ENCODE results near the gene OR1L8.
"Not testable (repeated sequence)": the region's sequence is repeated elsewhere in the genome, so short reads cannot be mapped to it uniquely, and the experiment has no call there.

Gene OR1L8

DNA sequence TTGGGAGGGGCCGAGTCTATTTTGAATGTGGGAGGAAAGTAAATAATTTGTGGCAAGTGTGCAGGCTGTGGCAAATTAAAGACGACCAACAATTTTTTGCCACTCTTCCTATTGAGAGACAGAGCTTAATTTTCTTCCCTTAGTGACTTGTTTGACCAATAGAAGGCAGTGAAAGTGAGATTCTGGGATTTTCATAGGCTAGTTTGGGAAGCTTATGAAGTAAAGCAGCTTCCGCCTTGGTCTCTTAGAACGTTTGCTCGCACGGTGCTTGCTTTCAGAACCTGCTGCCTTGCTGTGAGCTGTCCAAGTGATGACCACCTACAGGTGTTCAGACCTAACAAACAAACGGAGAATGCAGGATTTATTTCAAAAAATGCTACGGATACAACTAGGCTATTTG lies 37.0 kb downstream of the OR1L8 start:
- DNase-seq (ENCODE audit: low spot score in 2 of 2): no peak
- peaks cover 6% of the 10 kb centered on the region for H3K9me3 Mint-ChIP-seq
- no peak overlapping the region for H3K4me3 Mint-ChIP-seq
- H3K4me1 Mint-ChIP-seq: no peaks in the 10 kb centered on the region
- no peaks in the 10 kb centered on the region for H3K36me3 Mint-ChIP-seq
- peaks cover 4% of the 10 kb centered on the region for H3K27me3 Mint-ChIP-seq
- no peak overlapping the region for H3K27ac Mint-ChIP-seq
- no peak for ATAC-seq (ENCODE audit: low read depth)

- no peaks in the 10 kb centered on the region for H3K36me3 Mint-ChIP-seq
- ATAC-seq (ENCODE audit: low read depth) (no peak), DNase-seq (ENCODE audit: low spot score in 2 of 2) (no peak)
- no peaks in the 10 kb centered on the region for H3K4me1 Mint-ChIP-seq
- no peak overlapping the region for H3K27ac Mint-ChIP-seq
- H3K9me3 Mint-ChIP-seq: peaks cover 3% of the 10 kb centered on the region
- peaks cover 3% of the 10 kb centered on the region for H3K27me3 Mint-ChIP-seq
- no peak overlapping the region for H3K4me3 Mint-ChIP-seq
Observed at GRCh38 chr9:122538757-122539156, 44.4 kb downstream of the OR1L8 start.

- H3K27ac Mint-ChIP-seq; H3K4me1 Mint-ChIP-seq; H3K4me3 Mint-ChIP-seq; H3K9me3 Mint-ChIP-seq; H3K36me3 Mint-ChIP-seq; DNase-seq (ENCODE audit: low spot score in 2 of 2); H3K27me3 Mint-ChIP-seq; ATAC-seq (ENCODE audit: low read depth): not testable (repeated sequence)
Observed at GRCh38 chr9:122537066-122537465, 46.1 kb downstream of the OR1L8 start.

GRCh38 chr9:122536134-122536533 lies 47.0 kb downstream of the OR1L8 start:
- Mint-ChIP-seq H3K27me3 (peaks cover 7% of the 10 kb centered on the region), H3K9me3 (peaks cover 3% of the 10 kb centered on the region), H3K4me1 (no peaks in the 10 kb centered on the region), H3K4me3 (no peak overlapping the region), H3K27ac (no peak overlapping the region), H3K36me3 (no peaks in the 10 kb centered on the region)
- ATAC-seq (ENCODE audit: low read depth) (no peak), DNase-seq (ENCODE audit: low spot score in 2 of 2) (no peak)

GRCh38 chr9:122531157-122531556 lies 52.0 kb downstream of the OR1L8 start:
- H3K36me3 Mint-ChIP-seq; H3K27ac Mint-ChIP-seq; H3K9me3 Mint-ChIP-seq; H3K4me3 Mint-ChIP-seq; DNase-seq (ENCODE audit: low spot score in 2 of 2); ATAC-seq (ENCODE audit: low read depth); H3K4me1 Mint-ChIP-seq: not testable (repeated sequence)
- H3K27me3 Mint-ChIP-seq: peaks cover 16% of the 10 kb centered on the region

GRCh38 chr9:122527193-122527592 lies 56.0 kb downstream of the OR1L8 start, which contains the start of gene OR1N1:
Gene OR1N1, minus strand, starts transcription at chr9:122527293. Its CDS starts 0 bp downstream, at chr9:122527293.
- ATAC-seq (ENCODE audit: low read depth) (no peak), DNase-seq (ENCODE audit: low spot score in 2 of 2) (no peak)
- peaks cover 15% of the 10 kb centered on the region for H3K27me3 Mint-ChIP-seq
- no peak within 1 kb of the TSS for H3K4me3 Mint-ChIP-seq
- no peak within 1 kb of the TSS for H3K27ac Mint-ChIP-seq
- H3K36me3 Mint-ChIP-seq: no peaks in the 10 kb centered on the region
- no peaks in the 10 kb centered on the region for H3K4me1 Mint-ChIP-seq
- H3K9me3 Mint-ChIP-seq: no peaks in the 10 kb centered on the region

DNA sequence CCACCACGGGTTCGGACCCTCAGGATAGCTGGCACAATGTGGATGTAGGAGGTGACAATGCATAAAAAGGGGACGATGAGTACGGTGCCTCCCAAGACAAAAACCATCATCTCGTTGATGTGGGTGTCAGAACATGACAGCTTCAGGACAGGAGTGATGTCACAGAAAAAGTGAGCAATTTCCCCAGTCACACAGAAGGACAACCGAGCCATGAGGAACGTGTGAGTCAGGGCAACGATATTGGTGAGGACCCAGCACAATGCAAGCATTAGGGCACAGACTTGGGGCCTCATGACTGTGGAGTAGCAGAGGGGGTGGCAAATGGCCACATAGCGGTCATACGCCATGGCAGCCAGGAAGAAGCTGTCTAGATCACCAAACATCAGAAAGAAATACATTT lies 56.6 kb downstream of the OR1L8 start:
- no peak overlapping the region for H3K27ac Mint-ChIP-seq
- no peaks in the 10 kb centered on the region for H3K4me1 Mint-ChIP-seq
- H3K27me3 Mint-ChIP-seq: peaks cover 15% of the 10 kb centered on the region
- no peak for DNase-seq (ENCODE audit: low spot score in 2 of 2)
- H3K36me3 Mint-ChIP-seq: no peaks in the 10 kb centered on the region
- H3K9me3 Mint-ChIP-seq: no peaks in the 10 kb centered on the region
- ATAC-seq (ENCODE audit: low read depth): no peak
- H3K4me3 Mint-ChIP-seq: no peak overlapping the region

DNA sequence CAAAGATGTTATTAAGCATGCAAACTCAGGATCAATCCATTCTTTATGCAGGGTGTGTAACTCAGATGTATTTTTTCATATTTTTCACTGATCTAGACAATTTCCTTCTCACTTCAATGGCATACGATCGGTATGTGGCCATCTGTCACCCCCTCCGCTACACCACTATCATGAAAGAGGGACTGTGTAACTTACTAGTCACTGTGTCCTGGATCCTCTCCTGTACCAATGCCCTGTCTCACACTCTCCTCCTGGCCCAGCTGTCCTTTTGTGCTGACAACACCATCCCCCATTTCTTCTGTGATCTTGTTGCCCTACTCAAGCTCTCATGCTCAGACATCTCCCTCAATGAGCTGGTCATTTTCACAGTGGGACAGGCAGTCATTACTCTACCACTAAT lies 63.8 kb downstream of the OR1L8 start:
- Mint-ChIP-seq H3K4me1 (no peaks in the 10 kb centered on the region), H3K9me3 (no peaks in the 10 kb centered on the region), H3K4me3 (no peak overlapping the region), H3K36me3 (no peaks in the 10 kb centered on the region), H3K27ac (no peak overlapping the region), H3K27me3 (peaks cover 7% of the 10 kb centered on the region)
- ATAC-seq (ENCODE audit: low read depth) (no peak), DNase-seq (ENCODE audit: low spot score in 2 of 2) (no peak)

- Mint-ChIP-seq H3K36me3 (no peaks in the 10 kb centered on the region), H3K9me3 (no peaks in the 10 kb centered on the region), H3K4me3 (no peak within 1 kb of the TSS), H3K27ac (no peak within 1 kb of the TSS), H3K27me3 (peaks cover 7% of the 10 kb centered on the region), H3K4me1 (no peaks in the 10 kb centered on the region)
- no peak for DNase-seq (ENCODE audit: low spot score in 2 of 2)
- no peak for ATAC-seq (ENCODE audit: low read depth)
Observed at GRCh38 chr9:122518841-122519240, 64.3 kb downstream of the OR1L8 start, which contains the start of gene OR1J4. Gene OR1J4, plus strand, starts transcription at chr9:122519141. Its CDS starts 0 bp downstream, at chr9:122519141.

DNA sequence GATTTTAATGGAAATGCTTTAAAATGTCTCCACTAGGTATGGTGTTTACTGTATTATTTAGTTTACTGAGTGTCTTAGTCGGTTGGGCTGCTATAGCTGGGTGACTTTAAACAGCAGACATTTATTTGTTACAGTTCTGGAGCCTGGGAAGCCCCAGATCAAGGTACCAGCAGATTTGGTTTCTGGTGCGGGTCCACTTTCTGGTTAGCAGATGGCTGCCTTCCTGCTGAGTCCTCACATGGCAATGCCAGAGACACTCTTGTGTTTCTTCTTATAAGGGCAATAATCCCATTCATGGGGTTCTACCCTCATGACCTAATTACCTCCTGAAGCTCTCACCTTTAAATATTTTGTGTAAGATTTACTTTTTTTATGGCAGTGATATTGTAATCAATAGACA lies 65.0 kb downstream of the OR1L8 start:
- H3K27ac Mint-ChIP-seq: no peak overlapping the region
- no peak for ATAC-seq (ENCODE audit: low read depth)

More for the DNA sequence above, 65.0 kb downstream of the OR1L8 start:
- no peaks in the 10 kb centered on the region for H3K4me1 Mint-ChIP-seq
- H3K9me3 Mint-ChIP-seq: no peaks in the 10 kb centered on the region
- no peaks in the 10 kb centered on the region for H3K36me3 Mint-ChIP-seq
- no peak for DNase-seq (ENCODE audit: low spot score in 2 of 2)
- H3K4me3 Mint-ChIP-seq: no peak overlapping the region
- H3K27me3 Mint-ChIP-seq: peaks cover 5% of the 10 kb centered on the region
